Left hindlimb (tissue), 1 donor: ENCODE measurements around the gene GIMAP1.

Experiments used
- DNase-seq: peaks from one replicate; pipeline ENCODE4 v3.0.0-alpha.2; 2018

The GIMAP1 gene

DNA sequence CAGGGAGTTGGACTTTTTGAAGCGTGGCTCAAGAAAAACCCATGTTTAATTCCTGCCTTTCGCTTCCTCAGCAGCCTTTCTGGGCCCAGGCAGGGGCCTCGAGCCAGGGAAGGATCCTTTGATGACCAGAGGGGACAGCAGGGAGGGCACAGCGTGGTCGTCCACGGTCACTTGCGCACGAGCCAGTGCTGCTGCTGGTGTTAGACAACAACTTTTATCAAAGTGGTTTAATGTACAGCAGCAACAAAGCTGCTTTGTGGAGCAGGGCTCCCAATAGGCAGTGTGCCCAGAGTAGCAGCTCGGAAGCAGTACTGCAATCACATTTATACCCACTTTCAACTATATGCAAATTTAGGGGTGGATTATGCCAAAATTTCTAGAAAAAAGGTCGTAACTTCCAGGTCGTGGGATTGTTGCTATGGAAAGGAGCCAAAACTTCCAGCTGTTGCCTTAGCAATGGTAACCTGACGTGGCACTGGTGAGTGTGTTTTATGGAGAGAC lies 6.1 kb downstream of the GIMAP1 start:
- no peak for DNase-seq

- no peak for DNase-seq
Measured at GRCh38 chr7:150723467-150723866, 7.1 kb downstream of the GIMAP1 start.

- no peak for DNase-seq
Measured at GRCh38 chr7:150727381-150727780, 11.0 kb downstream of the GIMAP1 start.

DNA sequence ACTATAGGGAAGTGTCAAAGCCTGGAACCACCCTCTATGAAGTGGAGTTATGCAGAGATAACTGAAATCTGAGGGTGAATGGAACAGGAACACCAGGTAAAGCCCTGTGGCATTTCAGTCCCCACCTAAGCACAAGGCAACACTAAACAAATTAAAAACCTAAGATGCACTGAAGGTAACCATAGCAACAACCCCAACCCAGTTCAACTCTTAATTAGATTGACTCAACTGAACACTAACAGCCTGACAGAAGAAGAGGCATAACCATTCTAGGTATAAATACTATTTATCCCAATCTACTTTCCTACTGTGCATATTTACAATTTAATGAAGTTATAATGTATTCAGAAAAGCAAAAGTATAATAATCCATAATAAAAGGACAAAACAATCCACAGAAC lies 11.6 kb downstream of the GIMAP1 start:
- DNase-seq: no peak

DNA sequence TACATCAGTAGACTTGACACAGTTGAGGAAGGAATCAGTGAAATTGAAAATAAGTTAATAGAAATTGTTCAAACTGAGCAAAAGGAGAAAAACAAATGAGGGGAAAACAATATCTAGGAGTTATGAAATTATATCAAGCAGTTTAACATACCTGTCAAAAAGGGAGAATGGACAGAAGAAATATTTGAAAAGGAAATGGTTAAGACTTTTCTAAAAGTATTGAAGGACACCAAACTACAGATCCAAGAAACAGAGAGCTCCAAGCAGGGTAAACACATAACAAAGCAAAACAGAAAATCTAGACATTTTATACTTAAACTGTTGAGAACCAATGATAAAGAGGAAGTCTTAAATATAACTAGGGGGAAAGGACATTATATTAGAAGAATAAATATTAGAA lies 12.2 kb downstream of the GIMAP1 start:
- no peak for DNase-seq

DNA sequence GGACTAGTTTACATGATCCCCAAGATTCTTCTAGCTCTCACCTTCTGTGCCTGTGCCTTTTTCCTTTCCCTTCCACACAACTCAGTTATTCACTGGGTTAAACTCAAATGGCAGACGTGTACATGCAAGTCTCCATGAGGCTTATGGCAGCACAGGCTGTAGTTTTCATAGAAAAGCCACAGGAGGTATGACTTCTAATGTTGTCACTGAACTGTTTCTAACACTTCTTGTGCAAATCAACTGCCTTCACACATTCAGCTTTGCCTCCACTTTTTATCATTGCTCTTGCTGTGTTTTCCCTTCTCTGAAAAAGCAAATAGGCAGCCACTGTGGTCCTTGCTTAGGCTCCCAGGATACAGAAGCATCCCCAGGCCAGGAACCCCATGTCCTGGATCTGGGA lies 15.5 kb downstream of the GIMAP1 start:
- DNase-seq: no peak

DNA sequence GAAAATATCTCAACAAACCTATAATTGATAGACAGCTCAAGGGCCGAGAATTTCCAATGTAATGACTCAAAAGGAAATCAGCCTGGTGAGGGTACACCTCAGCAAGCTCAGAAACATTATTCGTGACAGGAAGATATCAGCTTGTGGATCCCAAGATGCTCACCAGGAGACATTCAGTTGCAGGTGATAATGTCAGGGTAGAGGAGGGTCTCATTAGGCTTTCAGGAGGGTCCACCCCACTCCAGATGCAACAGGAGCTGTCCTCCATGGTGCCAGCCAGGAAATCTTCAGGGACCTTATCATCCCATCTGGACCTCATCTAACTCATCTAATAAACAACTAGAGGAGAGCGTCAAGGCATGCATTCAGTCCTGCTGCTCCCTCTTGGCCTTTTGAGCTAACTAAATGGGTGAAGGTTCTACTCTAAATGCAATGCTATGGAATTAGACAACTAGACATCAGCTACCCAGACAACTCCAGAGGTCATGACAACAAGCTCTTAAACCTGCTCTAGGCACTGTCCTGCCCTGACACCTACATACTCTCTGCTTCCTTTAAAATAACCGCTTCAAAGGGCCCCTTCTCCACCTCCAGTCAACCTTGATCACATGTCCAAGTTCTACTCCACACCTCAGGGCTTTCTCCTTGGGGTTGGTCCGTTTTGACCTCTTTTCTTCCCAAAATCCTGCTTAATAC lies 16.5 kb downstream of the GIMAP1 start:
- DNase-seq: no peak

DNA sequence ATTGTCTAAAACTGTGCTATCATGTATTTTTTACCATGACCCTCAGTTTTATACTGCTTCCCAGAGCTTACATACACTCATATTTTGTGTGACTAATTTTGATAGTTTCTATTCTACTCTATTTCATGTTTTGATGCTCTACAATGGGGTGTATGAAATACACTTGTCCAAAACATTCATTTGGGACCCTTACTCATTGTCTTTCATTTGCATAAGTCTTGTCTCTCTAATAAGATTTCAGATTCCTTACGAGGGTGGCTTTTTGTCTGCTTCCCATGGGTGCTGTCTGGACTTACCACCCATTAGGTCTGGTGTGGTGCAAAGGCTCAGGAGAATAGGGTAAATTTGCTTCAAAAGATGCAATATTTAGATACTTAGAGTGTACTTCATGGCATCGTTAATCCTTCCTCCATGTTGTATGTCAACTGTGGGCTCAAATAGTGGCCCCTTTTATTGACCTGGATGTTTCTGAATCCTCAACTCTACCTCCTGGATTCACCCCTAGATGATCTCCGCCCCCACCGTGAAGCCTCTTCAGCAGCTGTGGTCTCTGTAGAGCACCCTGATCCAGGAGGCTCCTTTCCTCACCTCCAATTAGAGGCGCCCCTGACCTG lies 17.2 kb downstream of the GIMAP1 start:
- no peak for DNase-seq

DNA sequence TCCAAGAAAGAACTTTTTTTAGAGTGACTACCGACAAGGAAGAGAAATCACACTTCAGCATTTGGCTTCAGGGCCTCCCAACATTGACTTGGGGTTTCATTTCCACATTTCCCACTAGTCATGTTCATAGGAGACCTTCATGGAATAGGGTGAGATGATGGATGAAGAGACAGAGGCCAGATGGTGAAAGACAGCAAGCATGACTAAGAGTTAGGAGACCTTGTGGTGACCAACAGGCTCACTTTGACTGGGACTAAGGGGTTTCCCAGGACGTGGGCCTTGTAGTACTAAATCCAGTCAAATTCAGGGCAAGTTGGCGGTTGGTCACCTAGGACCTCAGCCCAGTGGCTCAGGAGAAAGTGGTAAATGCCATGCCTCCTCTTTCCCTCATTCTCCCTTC lies 17.8 kb downstream of the GIMAP1 start:
- DNase-seq: no peak

- no peak for DNase-seq
Measured at GRCh38 chr7:150735596-150736358, 19.4 kb downstream of the GIMAP1 start.

GRCh38 chr7:150736864-150737263 lies 20.5 kb downstream of the GIMAP1 start:
- no peak for DNase-seq

GRCh38 chr7:150737265-150738055 lies 21.0 kb downstream of the GIMAP1 start, which contains the start of gene GIMAP5:
Gene GIMAP5, plus strand, starts transcription at chr7:150737418. Its CDS starts 3,467 bp downstream, at chr7:150740885.
- no peak for DNase-seq

DNA sequence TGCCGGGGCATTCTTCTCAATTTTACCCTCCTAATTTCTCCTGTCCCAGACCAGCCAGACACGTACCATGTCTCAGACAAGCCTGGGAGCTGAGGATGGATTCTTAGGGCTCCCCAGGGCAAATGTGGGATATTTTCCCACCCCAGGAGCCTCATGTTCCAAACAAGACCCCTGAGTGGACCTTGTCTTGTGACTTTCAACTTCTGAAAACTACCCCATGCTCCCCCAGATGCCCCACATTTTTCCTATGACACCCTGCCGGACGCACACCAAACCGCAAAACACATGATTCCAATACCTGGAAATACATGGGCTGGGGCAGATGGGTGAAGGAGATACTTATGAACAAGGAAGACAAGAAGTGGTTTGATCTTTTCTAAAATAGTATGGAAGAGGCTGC lies 21.7 kb downstream of the GIMAP1 start:
- no peak for DNase-seq

DNA sequence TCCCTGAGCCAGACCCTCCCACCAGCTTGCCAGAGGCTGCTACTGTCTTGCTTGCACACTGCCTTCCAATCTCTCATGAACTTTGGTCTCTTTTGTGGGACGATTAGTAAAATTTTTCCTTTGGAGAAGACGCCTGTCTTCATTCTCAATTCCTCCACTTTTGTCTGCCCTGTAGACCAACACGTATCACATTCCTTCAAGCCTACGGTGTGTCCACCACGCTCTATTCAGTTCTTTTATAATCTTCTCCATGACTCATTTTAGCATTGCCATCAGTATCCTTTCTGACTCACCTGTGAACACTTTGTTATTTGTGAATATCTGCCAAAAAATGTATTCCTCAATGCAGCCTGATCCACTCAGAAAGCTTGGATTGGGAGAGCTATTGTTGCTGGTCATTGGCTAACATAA lies 22.2 kb downstream of the GIMAP1 start:
- DNase-seq: no peak

DNA sequence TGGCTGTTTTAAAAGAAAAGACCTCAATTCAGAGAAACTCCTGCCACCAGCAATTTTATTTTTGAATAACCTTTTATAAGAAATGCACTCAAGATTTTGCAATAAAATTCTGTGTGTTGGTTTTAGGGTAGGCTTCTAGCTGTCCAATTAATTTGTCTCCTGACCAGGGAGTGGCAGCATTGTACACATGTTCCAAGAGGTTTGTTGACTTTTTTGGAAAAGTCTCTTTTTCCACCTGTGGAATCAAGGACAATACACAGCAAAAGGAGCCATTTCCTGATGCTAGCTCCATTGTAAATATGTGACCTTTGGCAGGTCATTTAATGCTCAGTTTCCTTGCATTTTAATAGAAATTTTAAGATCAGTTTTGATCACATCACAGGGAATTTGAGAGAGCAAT lies 22.6 kb downstream of the GIMAP1 start:
- DNase-seq: no peak

- DNase-seq: no peak
Measured at GRCh38 chr7:150740053-150740452, 23.6 kb downstream of the GIMAP1 start.

DNA sequence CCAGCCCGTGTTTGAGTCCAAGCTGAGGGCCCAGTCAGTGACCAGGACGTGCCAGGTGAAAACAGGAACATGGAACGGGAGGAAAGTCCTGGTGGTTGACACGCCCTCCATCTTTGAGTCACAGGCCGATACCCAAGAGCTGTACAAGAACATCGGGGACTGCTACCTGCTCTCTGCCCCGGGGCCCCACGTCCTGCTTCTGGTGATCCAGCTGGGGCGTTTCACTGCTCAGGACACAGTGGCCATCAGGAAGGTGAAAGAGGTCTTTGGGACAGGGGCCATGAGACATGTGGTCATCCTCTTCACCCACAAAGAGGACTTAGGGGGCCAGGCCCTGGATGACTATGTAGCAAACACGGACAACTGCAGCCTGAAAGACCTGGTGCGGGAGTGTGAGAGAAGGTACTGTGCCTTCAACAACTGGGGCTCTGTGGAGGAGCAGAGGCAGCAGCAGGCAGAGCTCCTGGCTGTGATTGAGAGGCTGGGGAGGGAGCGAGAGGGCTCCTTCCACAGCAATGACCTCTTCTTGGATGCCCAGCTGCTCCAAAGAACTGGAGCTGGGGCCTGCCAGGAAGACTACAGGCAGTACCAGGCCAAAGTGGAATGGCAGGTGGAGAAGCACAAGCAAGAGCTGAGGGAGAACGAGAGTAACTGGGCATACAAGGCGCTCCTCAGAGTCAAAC lies 26.0 kb downstream of the GIMAP1 start:
- DNase-seq: no peak

GRCh38 chr7:150744041-150744656 lies 27.7 kb downstream of the GIMAP1 start:
- no peak for DNase-seq

DNA sequence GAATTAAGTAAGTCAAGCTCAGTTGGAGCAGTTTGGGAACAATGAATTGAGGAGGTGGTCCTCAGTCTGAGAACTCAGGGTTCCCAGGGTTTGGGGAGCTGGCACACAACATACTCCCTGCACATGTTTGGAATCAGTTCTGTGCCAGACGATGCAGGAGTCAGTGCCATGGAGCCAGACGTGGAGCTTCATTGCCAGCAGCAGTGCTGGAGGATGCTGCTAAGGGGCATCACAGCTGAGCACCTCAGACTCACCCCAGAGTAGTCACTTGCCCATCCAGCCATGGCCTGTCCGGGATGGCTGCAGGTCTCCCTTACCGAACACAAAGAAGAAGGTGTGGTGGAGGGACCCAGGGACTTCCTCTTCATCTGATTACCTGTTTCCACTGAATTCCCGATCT lies 28.7 kb downstream of the GIMAP1 start:
- no peak for DNase-seq

GRCh38 chr7:150745876-150746275 lies 29.5 kb downstream of the GIMAP1 start:
- no peak for DNase-seq

GRCh38 chr7:150746921-150747320 lies 30.5 kb downstream of the GIMAP1 start:
- DNase-seq: no peak

- DNase-seq: no peak
Measured at GRCh38 chr7:150748376-150748775, 32.0 kb downstream of the GIMAP1 start.
